ENCODE results near the gene SLC34A2.

SLC34A2 gene

DNA sequence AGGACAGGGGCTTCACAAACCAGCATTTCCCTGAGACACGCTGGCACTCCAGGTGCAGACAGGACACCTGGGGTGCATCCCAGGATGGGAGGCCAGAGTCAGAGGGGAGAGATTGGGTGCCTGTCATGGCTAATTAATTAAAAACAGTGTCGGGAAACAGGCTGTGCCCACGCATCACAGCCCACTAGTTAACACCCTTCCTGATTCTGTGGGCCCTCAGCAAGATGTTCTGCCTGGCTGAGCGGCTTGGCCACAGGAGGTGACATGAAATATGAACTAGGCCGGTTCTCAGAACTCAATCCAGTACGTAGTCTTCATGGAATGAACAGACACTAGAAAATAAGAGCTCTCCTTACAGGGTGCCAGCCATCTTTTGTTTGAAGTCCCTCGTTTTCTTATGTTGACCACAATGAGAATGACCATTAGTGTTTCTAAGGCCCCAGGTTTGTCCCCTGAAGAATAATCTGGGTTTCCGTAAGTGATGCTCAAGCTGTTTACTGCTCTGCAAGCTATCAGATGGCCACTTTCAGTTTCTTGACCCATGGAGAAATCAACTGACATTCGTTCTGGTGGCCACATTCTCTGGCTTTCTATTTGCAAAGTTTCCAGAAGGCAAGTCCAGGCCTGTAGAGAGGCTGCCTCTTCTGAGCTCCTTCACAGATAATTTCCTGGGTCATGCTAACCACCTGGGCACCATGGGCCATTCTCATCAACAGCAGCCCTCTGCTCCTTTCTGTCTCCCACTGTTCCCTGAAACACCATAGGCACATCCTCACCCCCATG, 72.3 kb downstream of the SLC34A2 start:
- DNase-seq (ENCODE audit: low spot score): no peak
